Breast epithelium (tissue), 3 donors: Measurements from ENCODE around the gene ZKSCAN5.

Experiments
- POLR2A ChIP-seq: fragments of 450-650 bp; IDR thresholded peaks from one replicate; pipeline ENCODE4 v1.6.1; 2016; ENCODE audit warnings: antibody characterized with exemption, mild to moderate bottlenecking, moderate library complexity
- POLR2AphosphoS5 ChIP-seq, 3 donors: sonication (generic); formaldehyde crosslinking; IDR thresholded peaks; one replicate each; pipeline ENCODE4 v1.6.1; 2017; ENCODE audit warnings: antibody characterized with exemption in 3 of 3

- TF ChIP-seq POLR2A = no peak
- no peak for TF ChIP-seq POLR2AphosphoS5 (IDR thresholded peaks at IDR 0.05)
Observed at GRCh38 chr7:99476107-99476506, 28.4 kb upstream of the ZKSCAN5 start.
